ENCODE measurements around the gene TMEM185B.
A peak's percentile ranks its signal among the peaks of the same experiment; 100 is the strongest.

The TMEM185B gene

DNA sequence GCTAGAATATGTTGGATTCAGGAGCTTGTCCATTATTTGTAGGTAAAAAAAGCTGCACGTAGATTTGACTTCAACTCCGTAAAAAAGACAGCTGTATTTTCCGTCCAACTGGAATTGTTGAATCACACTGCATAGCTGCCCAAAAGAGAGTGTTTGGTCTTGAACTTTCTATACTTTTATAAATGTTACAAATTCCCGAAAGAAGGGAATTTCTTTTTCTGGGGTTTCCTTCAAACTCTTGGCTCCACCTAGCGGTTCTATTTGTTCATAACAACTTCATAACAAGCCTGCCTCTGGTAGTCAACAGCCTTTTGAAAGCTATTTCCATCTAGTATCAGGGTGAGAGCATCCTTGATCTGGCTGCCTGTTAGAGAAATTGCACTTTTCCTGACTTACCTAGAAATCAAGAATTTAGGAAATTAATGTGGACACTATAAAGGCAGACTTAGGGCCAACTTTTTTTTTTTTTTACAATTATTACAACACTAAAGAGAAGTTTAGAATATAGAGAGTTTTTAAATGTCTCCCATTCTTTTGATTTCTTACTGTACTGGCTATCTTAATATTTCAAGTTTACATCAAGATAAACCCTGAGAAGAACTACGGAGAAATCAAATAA is 48.1 kb downstream of the TMEM185B start:
- no peak overlapping the region for H3K27ac ChIP-seq (replicated peaks)

More for the DNA sequence above, 48.1 kb downstream of the TMEM185B start:
- TF ChIP-seq GABPA (IDR thresholded peaks at IDR 0.05; ENCODE audit: low read depth) = no peak
- TF ChIP-seq, protein P1, sequence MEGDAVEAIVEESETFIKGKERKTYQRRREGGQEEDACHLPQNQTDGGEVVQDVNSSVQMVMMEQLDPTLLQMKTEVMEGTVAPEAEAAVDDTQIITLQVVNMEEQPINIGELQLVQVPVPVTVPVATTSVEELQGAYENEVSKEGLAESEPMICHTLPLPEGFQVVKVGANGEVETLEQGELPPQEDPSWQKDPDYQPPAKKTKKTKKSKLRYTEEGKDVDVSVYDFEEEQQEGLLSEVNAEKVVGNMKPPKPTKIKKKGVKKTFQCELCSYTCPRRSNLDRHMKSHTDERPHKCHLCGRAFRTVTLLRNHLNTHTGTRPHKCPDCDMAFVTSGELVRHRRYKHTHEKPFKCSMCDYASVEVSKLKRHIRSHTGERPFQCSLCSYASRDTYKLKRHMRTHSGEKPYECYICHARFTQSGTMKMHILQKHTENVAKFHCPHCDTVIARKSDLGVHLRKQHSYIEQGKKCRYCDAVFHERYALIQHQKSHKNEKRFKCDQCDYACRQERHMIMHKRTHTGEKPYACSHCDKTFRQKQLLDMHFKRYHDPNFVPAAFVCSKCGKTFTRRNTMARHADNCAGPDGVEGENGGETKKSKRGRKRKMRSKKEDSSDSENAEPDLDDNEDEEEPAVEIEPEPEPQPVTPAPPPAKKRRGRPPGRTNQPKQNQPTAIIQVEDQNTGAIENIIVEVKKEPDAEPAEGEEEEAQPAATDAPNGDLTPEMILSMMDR (IDR thresholded peaks at IDR 0.05; ENCODE audit: insufficient read depth, low read length) = peak; percentile 7
- DNase-seq (ENCODE audit: low read depth in 1 of 2, low spot score in 1 of 2) = peak; percentile 18 to 40
- H3K27me3 ChIP-seq (ENCODE audit: insufficient read depth, poor library complexity, severe bottlenecking) = no peaks in the 10 kb centered on the region
- H3K4me3 ChIP-seq (replicated peaks; ENCODE audit: insufficient read depth, low read length) = no peak overlapping the region

Data from HL-60 (cell line).